RKO (cell line): ENCODE data around the gene PERM1.
A peak's percentile ranks its signal among the peaks of the same experiment; 100 is the strongest.
"Not testable (repeated sequence)": the region's sequence is repeated elsewhere in the genome, so short reads cannot be mapped to it uniquely, and the experiment has no call there.

Experiments
- DNase-seq: peaks from one replicate; pipeline ENCODE4 v3.0.0-alpha.2; 2016; ENCODE audit warnings: low spot score

Gene PERM1

DNA sequence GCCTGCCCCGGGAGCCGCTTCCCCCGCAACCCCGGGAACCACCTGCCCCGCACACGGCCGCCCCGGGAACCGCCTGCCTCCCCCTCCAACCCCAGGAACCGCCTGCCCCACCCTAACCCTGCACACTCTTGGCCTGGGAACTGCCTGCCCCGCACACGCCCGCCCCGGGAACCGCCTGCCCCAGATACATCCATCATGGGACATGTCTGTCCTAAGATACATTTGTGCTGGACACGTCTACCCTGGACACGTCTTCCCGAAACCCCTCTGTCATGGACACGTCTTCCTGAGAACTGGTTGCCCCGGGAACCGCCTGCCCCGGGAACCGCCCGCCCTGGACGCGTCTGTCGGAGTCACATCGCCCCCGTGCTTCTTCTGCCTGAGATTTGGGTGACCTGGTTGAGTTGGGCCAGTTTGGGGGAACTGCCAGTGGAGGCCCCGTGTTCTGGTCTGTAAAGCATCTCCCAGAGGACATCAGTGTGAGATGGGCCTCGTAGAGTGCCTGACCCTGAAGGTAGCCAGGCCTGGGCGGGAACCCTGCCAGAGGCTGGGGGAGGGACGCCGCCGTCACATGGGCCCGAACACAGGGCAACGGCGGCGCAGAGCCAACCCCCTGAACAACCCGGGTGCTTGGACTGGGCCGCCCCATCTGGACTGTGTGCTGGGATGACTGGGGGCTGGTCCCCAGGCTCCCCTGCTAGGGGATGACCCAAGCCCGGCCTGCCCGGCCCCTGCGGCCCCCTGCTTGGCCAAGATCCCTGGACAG, 3.6 kb downstream of the PERM1 start:
- DNase-seq = peak; percentile 60

DNA sequence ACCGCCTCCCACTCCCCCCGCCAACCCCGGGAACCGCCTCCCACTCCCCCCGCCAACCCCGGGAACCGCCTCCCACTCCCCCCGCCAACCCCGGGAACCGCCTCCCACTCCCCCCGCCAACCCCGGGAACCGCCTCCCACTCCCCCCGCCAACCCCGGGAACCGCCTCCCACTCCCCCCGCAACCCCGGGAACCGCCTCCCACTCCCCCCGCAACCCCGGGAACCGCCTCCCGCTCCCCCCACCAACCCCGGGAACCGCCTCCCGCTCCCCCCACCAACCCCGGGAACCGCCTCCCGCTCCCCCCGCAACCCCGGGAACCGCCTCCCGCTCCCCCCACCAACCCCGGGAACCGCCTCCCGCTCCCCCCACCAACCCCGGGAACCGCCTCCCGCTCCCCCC, 5.1 kb downstream of the PERM1 start:
- not testable (repeated sequence) for DNase-seq

DNA sequence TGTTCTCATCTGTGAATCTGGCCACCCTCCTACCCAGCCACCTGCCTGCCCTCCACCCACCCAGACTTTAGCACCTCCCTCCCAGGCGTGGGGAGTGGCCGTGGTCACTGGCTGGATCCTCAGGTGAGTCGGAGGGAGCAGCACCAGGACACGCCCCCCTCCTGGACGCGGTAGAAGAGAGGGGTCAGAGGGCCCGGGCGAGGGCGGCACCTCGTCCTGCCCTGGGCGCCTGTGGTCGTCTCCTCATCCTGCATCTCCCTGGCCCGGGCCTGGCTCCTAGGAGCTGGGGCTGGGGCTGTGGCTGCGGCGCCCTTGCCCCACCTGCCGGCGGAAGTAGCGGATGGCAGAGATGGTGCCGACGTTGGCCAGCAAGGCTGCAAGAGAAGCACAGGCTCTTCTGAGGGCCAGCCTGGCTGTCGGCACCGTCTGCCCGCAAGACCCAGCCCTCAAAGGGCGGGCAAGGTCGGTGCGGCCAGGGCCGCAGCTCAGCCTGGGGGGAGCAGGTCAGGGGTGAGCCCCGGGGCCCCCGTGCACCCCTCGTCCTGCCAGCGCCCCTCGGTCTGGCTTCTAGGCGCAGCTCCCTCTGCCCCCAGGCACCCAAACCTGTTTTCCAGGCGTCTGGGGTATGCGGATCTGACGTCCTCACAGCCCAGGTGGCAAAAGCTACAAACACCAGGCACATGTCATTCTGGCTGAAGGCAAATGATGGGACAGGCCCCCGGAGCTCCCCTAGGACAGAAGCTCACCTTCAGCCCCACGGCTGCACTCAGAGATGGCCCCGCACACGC, 5.8 kb downstream of the PERM1 start:
- DNase-seq = peak; percentile 84

DNA sequence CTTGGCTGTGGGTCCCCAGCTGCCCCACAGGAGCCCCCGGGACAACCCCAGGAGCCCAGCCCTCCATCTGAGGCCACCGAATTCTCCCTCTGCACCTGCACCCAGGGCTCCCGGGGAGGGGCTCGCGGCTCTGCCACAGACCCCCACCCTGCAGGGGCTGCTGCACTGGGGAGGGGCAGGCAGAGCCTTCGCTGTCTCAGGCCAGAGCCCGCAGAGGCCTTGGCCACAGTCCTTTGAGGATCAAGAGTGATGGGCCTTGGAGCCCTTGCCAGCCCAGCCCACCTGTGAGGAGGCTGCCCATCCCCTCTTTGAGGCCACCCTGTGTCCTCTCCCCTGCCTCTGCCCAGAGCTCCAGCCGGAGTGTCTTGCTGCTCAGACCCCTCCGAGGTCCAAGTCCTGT, 6.5 kb downstream of the PERM1 start:
- no peak for DNase-seq

DNA sequence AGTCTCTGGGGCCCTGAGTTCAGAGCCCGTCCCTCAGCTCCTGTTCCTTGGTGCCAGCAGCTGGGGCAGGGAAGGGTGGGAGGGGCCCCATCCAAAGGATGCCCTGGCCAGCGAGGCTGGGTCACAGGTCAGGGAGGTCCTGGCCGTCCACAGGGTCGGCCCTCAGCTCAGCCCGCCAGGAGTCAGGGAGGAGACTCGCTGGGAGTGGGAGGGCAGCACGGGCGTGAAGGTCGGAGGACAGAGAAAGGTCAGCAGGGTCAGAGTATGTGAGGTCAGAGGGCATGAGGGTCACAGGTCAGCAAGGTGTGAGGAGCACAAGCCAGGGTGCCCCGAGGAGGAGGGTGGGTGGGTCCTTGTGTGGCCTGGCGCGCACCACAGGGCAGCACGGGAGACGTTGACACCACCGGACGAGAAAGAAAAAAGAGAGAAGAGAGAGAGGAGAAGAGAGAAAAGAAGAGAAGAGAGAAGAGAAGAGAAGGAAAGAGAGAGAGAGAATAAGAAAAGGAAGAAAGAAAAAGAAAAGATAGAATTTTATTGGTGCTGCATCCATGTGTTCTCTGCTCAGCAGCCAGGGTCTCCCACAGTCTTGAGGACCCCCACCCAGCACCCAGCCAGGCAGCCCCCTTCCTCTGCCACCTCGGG, 7.1 kb downstream of the PERM1 start:
- DNase-seq = no peak

DNA sequence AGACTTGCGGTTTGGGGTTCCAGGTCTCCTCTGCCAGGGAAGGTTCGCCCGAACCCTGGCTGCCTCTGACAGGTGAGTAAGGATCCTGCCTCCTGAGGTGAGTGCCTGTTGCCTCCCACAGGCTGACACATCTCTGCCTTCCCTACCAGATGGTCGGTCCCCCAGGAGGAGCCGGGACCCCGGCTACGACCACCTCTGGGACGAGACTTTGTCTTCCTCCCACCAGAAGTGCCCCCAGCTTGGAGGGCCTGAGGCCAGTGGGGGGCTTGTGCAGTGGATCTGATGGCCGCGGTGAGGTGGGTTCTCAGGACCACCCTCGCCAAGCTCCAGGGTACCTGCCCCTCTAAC, 7.6 kb downstream of the PERM1 start:
- no peak for DNase-seq

DNA sequence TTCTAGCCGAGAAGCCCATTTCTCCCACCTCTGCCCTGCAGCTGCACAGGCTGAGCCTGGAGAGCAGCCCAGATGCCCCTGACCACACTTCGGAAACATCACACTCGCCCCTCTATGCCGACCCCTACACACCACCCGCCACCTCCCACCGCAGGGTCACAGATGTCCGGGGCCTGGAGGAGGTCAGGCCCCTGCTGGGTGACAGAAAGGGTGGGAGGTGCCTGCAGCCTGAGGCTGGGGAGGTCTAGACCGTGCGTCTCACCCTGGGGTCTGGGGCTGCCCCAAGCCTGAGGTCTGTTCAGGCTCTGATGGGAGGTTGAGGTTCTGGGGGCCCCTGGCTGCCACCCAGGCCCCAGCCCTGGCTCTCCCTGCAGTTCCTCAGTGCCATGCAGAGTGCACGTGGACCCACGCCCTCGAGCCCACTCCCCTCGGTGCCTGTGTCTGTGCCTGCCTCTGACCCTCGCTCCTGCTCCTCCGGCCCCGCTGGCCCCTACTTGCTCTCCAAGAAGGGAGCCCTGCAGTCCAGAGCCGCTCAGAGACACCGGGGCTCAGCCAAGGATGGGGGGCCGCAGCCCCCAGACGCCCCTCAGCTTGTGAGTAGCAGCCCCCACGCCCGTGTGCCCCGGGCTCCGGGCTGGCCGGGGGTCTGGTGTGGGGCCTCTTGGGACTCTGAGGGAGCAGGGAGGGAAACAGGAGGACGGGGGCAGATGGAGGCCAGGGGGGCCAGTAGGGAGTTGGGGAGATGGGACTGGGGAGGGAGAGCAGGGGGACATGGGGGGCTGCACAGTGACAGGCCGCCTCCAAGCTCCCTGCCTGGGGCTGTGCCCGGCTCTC, 8.2 kb downstream of the PERM1 start:
- no peak for DNase-seq

DNA sequence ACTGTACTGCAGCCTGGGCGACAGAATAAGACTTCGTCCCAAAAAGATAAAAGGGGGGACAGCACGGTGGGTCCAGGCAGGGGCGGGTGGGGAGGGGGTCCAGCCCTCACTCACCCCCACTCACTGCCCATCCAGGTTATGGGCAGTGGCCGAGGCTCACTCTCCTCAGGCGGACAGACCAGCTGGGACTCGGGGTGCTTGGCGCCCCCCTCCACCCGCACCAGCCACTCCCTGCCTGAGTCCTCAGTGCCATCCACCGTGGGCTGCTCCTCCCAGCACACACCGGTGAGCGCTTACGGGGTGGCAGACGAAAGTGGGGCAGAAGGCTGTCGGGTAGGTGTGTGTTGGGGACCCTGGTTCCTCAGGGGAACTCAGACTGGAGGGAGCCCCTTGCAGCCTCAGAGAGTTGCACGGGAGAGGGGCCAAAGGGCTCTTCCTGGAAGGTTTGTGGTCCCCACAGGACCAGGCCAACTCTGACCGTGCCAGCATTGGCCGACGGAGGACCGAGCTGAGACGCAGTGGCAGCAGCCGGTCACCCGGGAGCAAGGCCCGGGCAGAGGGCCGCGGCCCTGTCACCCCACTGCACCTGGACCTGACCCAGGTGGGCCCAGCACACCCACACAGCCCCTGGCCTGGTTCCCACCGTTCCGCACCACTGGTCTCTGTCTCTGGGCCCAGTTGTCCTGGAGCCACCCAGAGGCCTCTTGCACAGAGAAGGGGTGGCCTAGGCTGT, 9.0 kb downstream of the PERM1 start:
- DNase-seq = no peak

DNA sequence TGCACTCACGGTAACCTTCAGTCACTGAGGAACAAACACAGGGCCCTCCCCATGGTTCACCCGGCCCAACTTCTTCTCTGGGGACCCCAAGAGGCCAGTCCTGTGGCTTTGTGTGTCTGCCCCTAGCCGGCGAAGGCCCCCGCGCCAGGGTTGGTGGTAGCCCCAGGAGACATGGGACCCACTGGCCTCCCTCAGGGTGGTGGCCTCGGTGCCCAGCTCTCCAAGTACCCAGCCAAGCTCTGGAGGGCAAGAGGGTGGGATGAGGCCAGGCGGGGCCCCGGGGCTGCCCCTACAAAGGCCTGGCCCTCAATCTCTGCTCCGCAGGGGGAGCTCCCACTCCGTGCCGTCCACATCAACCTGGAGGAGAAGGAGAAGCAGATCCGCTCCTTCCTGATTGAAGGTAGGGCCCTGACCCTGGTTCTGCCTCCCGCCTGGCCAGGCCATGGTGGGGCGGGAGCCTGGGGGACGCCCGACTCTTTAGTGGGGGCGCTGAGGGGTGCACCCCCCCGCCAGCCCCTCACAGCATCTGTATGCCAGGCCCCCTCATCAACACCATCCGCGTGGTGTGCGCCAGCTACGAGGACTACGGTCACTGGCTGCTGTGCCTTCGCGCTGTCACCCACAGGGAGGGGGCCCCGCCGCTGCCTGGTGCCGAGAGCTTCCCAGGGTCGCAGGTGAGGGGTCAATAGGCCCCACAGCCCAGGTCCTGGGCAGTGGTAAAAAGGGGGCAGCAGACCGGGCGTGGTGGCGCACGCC, 10.0 kb downstream of the PERM1 start:
- no peak for DNase-seq

DNA sequence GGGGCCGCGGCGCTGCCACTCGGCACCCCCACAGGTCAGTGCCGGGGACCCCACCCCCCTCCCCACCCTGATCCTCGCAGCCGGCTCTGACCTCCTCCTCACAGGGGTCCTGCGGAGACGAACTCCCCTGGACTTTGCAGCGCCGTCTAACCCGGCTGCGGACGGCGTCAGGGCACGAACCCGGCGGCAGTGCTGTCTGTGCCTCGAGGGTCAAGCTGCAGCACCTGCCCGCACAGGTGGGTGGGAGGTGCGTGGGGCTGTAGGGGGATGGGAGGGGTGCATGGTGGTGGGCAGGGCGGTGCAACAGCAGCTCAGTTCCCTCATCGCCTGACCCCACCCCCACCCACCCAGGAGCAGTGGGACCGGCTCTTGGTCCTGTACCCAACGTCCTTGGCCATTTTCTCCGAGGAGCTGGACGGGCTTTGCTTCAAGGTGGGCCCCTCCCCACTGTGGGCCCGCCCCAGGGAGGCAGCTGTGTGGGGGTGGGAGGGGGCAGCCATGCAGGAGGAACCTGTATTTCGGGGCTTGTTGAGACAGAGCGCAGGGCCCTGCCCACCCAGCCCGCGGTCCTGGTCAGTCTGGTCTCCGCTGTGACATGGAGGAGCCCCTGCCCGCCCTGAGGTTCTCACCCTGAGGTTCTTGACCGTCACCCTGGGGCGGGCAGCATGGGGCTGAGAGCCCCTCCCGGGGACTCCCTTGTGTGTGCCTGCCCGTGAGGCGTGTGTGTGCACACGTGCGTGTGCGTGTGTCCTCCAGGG, 10.7 kb downstream of the PERM1 start:
- no peak for DNase-seq

DNA sequence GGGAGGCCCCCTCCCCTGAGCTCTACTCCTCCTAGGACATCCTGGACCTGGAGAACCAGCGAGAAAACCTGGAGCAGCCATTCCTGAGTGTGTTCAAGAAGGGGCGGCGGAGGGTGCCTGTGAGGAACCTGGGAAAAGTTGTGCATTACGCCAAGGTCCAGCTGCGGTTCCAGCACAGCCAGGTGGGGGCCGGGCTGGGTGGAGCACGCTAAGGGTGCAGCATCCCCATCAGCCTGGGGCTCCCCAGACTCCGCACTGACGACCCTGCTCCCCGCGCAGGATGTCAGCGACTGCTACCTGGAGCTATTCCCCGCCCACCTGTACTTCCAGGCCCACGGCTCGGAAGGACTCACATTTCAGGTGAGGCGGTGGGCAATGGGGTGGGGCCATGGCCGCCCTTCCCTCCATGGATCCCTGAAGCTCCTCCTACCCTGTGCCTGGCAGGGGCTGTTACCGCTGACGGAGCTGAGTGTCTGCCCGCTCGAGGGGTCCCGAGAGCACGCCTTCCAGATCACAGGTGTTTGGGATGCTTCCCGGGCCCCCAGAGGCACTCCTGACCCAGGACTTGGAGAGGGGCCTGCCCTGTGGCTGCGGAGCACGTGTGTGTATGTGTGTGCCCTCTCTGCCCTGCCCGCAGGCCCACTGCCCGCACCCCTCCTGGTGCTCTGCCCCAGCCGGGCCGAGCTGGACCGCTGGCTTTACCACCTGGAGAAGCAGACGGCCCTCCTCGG, 11.5 kb downstream of the PERM1 start:
- DNase-seq = no peak

DNA sequence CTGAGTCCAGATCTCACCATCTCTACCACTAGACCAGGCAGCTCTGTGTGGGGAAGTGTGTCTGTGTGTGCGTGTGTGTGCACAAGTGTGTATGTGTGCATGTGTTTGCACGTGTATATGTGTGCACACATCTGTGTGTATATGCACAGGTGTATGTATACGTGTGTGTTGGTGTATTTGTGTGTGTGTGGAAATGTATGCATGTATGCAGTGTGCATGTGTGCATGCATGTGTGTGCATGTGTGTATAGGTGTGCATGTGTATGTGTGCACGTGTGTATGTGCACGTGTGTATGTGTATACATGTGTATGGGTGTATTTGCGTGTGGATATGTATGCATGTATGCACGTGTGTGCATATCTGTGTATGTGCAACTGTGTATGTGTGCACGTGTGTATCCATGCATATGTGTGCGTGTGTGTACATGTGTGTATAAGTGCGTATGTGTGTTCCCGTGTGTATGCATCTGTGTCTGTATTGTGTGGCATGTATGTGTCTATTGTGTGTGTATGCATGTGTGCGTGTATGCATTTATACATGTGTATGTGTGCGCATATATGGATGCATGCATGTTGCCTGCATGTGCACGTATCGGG, 12.5 kb downstream of the PERM1 start:
- DNase-seq = no peak

DNA sequence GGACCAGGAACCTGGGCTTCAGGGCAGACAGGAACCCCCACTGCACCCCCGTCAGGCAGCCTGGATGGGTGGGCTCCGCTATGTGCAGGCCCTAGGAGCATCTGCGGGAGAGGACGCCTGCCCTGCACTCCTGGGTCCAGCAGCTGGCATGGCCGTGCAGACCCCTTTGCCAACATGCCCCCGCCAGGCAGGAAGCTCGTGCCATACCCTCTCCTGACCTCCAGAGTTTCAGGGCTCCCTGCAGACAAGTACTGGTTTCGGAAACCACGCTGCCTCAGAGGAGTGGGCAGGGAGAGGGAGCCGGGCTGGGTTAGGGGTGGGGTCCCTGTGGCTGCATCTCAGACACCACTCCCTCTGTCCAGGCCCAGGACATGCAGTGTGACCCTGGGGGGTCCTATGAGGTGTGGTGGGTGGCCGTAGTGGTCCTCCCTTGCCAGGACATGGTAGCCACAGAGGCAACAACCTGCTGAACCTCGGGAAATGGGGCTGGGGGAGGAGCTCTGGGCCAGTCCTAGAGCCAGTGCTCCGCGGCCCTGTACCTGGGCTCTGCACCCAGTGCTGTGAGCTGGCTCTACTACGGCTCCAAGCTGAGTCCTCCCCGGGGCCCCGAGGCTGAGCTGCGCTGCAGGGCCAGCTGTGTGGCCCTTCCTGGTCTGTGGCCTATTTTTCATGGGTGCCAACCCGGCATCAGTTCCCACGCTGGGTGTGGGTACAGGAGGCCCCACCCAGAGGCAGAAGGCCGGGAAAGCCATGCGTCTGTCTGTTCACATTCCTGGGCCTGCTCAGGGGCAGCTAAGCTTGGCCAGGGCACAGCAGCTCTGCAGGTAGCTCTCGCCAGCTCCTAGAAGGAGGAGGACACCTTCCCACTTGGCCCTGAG, 14.2 kb downstream of the PERM1 start:
- no peak for DNase-seq

DNA sequence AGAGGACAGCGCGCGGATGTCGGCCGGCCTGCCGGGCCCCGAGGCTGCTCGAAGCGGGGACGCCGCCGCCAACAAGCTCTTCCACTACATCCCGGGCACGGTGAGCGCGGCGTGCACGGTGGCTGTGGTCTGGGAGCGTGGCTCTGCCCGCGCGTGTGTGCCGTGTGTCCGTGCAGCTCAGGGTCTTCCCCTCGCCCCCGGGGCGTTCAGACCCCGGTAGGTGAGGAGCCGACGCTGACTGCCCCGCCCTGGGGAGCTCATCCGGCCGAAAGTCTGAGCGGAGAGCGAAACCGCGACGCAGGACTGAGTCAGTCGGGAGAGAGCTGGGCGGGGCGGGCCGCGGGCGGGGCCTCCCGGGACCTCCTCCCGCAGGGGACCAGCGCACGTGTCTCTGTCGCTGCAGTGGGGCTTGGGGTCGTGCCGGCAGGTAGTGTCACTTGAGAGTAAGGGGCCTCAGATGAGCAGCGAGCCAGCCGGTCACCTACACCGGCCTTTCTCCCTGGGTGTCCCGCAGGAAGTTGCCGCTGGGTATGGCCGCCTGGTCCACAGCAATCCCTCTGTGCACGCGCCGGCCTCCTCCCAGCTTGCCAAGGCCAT, 15.1 kb downstream of the PERM1 start:
- peak; percentile 80 for DNase-seq

DNA sequence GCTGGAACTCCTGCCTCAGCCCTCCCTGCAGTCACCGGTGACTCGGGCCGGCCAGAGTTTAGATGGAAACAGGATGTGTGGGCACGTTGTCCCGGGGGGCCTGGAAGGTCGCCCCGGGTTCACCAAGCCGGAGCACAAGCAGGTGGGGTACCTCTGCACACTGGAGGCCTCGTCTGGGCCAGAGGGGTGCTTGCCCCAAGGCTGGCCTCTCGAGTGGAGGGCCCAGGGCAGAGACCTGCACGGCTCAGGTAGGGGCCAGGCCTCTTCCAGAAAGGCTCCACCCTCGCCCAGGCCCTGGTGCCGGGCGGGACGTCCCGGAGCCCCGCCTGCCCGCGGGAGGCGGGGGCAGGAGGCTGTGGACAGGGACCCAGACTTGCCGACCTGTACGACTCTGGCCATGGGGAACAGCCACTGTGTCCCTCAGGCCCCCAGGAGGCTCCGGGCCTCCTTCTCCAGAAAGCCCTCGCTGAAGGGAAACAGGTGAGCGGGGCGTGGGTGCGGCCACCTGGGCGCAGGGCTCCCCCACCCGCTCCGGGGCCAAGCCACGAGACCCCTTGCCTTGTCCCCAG, 15.7 kb downstream of the PERM1 start, which contains the start of gene PLEKHN1:
Gene PLEKHN1, plus strand, starts transcription at position 348 of the 569 bp plus-strand sequence. Its CDS starts 50 bp downstream, at position 398.
- peak; percentile 81 for DNase-seq

DNA sequence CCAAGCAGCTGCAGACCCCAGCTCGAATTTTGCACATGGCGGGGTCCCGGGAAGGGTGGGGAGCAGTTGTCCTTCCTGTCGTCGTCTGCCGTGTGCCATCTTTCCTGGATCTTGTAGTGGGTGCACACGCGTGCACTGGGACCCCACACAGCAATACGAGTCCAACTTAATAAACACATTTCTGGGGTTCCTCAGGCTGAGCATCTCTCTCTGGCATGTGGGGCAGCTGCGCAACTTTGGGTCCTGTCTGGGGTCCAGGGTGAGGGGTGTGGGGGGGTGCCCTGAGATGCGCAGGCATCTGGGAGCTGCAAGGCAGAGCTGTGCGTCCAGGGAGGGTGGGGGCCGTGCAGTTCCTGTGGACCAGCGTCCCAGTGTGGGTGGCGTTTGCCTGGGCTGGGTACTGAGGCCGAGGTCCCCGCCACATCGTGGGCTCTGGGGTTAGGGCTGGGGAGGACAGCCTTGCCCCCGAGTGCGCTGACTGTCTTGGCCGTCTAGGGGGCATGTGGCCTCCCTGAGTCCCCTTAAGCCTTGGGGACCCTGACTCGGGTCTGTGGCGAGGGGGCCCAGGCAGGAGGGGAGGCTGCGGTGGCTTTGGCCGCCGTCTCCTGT, 16.3 kb downstream of the PERM1 start:
- DNase-seq = no peak
